WERI-Rb-1 (cell line): ENCODE results near the gene LRRC4C.
"Not testable (repeated sequence)": the region's sequence is repeated elsewhere in the genome, so short reads cannot be mapped to it uniquely, and the experiment has no call there.

Experiments
- DNase-seq: peaks from one replicate; pipeline ENCODE4 v3.0.0-alpha.2; 2020
- H3K27ac ChIP-seq: fragments of 250-450 bp; sonication (Bioruptor Pico); 2 replicates; pipeline ENCODE4 v1.5.1; 2020; ENCODE audit warnings: mild to moderate bottlenecking, moderate library complexity
- H3K27me3 ChIP-seq: fragments of 250-450 bp; sonication (Bioruptor Pico); 2 replicates; pipeline ENCODE4 v1.5.1; 2021; ENCODE audit warnings: mild to moderate bottlenecking, low read depth, moderate library complexity; ENCODE audit not compliant: insufficient read depth, severe bottlenecking
- H3K36me3 ChIP-seq: fragments of 250-450 bp; sonication (Bioruptor Pico); 2 replicates; pipeline ENCODE4 v1.5.1; 2020; ENCODE audit warnings: mild to moderate bottlenecking, moderate library complexity
- H3K4me3 ChIP-seq: 2 replicates; pipeline ENCODE4 v1.5.1; 2011; ENCODE audit warnings: low read depth, mild to moderate bottlenecking, control low read depth, low read length
- H3K9me3 ChIP-seq: fragments of 250-450 bp; sonication (Bioruptor Pico); 2 replicates; pipeline ENCODE4 v1.5.1; 2021; ENCODE audit warnings: mild to moderate bottlenecking, moderate library complexity; ENCODE audit not compliant: severe bottlenecking
- CTCF ChIP-seq: IDR thresholded peaks from 2 replicates; pipeline ENCODE4 v1.5.1; 2011; ENCODE audit warnings: low read depth, mild to moderate bottlenecking, control low read depth, inconsistent platforms, low read length

Gene LRRC4C

GRCh38 chr11:40879911-40880310 is 579.5 kb downstream of the LRRC4C start:
- no peak for TF ChIP-seq CTCF
- peaks cover 28% of the 10 kb centered on the region for H3K27me3 ChIP-seq
- H3K9me3 ChIP-seq: no peaks in the 10 kb centered on the region
- no peak overlapping the region for H3K4me3 ChIP-seq
- H3K27ac ChIP-seq: no peak overlapping the region
- no peak for DNase-seq
- H3K36me3 ChIP-seq: no peaks in the 10 kb centered on the region

GRCh38 chr11:40877981-40878380 is 581.5 kb downstream of the LRRC4C start:
- DNase-seq: no peak
- peaks cover 31% of the 10 kb centered on the region for H3K27me3 ChIP-seq
- H3K4me3 ChIP-seq: no peak overlapping the region
- no peaks in the 10 kb centered on the region for H3K36me3 ChIP-seq
- no peak for TF ChIP-seq CTCF
- H3K27ac ChIP-seq: no peak overlapping the region
- no peaks in the 10 kb centered on the region for H3K9me3 ChIP-seq

DNA sequence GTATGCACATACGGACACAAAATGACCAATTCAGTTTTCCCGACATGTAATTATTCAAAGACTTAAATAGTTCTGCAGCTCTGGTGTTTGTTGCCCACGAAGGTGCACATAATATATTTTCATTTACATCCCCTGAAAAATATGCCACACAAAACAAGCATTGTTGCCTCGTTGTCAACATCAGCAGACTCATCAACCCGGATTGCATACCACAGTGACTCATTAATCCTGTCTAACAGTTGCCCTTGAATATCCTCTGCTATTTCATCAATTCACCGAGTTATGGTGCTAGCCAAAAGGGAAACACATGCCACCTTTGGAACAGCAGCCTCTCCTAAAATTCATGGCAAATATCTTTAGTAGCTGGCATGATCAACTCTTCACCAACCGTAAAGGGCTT is 582.2 kb downstream of the LRRC4C start:
- H3K27me3 ChIP-seq: peaks cover 31% of the 10 kb centered on the region
- H3K9me3 ChIP-seq: no peaks in the 10 kb centered on the region
- no peak overlapping the region for H3K4me3 ChIP-seq
- no peaks in the 10 kb centered on the region for H3K36me3 ChIP-seq
- TF ChIP-seq CTCF: no peak
- no peak overlapping the region for H3K27ac ChIP-seq
- DNase-seq: no peak

- no peaks in the 10 kb centered on the region for H3K9me3 ChIP-seq
- DNase-seq: no peak
- no peaks in the 10 kb centered on the region for H3K27me3 ChIP-seq
- H3K36me3 ChIP-seq: no peaks in the 10 kb centered on the region
- no peak overlapping the region for H3K27ac ChIP-seq
- no peak overlapping the region for H3K4me3 ChIP-seq
- TF ChIP-seq CTCF: no peak
Measured at GRCh38 chr11:40867991-40868632, 591.3 kb downstream of the LRRC4C start.

GRCh38 chr11:40857754-40858153 is 601.7 kb downstream of the LRRC4C start:
- H3K27ac ChIP-seq, DNase-seq, H3K4me3 ChIP-seq, H3K9me3 ChIP-seq, H3K36me3 ChIP-seq: not testable (repeated sequence)
- peaks cover 13% of the 10 kb centered on the region for H3K27me3 ChIP-seq

GRCh38 chr11:40842750-40843339 is 616.6 kb downstream of the LRRC4C start:
- Histone ChIP-seq H3K27ac (no peak overlapping the region), H3K27me3 (peaks cover 5% of the 10 kb centered on the region), H3K4me3 (no peak overlapping the region), H3K9me3 (no peaks in the 10 kb centered on the region), H3K36me3 (no peaks in the 10 kb centered on the region)
- no peak for TF ChIP-seq CTCF
- no peak for DNase-seq
